Measurements from ENCODE around the gene HTR6.

DNA sequence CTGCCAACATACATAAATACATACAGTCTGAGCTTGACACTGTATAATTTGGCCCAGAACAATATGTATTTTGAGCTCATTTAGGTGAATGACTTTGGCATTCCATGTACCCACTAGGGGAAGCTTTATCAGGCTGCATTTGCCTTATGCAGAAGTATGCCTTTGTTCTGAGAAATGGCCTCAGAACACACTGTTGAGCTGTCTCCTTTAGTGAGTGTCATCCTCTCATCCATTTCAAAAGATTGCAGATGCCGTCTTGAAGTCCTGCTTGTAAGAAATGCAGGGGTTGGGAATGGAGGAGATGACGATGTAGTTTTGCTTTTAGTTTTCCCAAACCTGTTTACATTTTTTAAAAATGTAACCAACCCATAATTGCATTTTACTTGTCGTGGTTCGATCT lies 35.3 kb upstream of the HTR6 start:
- no peak for TF ChIP-seq POLR2AphosphoS5 (IDR thresholded peaks at IDR 0.05; ENCODE audit: low read depth, low read length)
- TF ChIP-seq POLR2A (IDR thresholded peaks at IDR 0.05; ENCODE audit: low read depth, low read length), result no peak
- TF ChIP-seq TAF1 (IDR thresholded peaks at IDR 0.05; ENCODE audit: low read depth, low read length), result no peak
- TF ChIP-seq POU2F2 (IDR thresholded peaks at IDR 0.05; ENCODE audit: low read depth, low read length), result no peak

Measured in GM12891 (cell line).